NCI-H2081 (cell line): Measurements from ENCODE around the gene XKRX.

Experiments
- DNase-seq, 2 experiments: peaks; one replicate each; lab custom pipeline; 2025; lab: John Stamatoyannopoulos, UW

The XKRX gene

DNA sequence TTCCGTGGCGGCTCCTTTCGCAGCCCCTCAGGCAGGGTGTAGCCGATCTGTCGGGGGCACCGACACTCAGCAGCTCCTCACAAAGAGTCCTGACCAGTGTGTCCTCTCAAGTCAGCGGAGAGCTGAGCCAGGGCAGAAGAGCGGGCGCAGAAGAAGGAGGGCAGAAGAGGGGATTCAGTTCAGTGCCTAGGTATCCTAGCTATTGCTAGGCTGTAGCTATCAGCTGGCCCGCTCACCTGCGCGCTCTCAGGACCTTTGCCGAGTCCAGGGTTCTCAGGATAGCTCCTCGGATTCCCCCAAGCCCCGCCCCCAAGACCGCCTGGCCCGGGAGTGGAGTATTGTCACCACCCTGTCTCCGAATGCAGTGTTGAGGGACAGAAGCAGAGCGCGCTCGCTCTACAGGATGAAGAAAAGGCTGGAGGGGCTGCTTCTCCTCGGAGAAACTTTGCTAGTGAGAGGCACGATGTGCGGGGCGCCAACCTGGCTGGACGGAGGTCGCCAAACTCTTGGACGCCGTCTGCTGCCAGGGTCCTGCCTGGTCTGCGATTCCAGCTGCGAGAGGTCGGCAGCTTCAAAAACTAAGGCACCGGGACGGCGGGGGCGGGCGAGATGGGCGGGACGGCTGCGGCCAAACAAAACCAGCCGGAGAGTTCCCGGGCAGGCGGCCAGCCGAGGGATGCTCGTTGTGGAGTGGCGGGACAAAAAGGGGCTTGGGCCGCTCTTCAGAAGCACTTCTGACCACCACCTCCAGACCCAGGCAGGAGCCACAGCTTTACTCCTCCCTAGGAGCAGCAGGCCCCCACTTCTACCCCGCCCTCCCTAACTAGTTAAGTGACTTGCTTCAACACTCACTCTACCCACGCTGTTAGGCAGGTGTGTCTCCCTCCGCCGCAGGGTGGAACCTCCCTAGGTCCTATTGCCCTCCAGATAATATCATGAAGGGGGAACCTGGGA lies at the start of gene XKRX:
Gene XKRX (minus strand): TSS at position 258 of the 954 bp plus-strand sequence. CDS start 613 bp downstream, outside the sequence.
- peak; percentile 46 to 50 for DNase-seq

- no peak for DNase-seq
Measured at GRCh38 chrX:100976211-100976610, 47.5 kb upstream of the XKRX start.

GRCh38 chrX:100975212-100975611 lies 46.5 kb upstream of the XKRX start:
- no peak for DNase-seq

GRCh38 chrX:100973411-100973810 lies 44.7 kb upstream of the XKRX start:
- DNase-seq, result no peak

DNA sequence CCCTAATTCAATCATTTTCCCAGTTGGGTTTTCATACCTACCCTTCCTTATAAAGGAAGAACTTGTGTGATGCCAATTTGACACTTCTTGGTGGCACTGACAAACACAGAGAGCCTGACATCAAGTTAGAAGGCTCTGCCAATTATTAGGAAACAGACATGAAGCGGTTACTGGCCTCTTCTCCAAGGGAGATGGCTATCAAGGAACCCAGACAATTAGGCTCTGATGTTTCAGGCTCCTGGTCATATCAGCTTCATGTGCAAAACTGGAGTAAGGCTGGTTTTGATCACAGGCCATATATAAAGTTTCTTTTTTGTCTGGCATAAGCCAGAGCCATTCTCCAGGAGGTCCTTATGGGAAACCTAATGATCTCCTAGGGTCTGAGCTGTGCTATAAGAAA lies 41.2 kb upstream of the XKRX start:
- no peak for DNase-seq

DNA sequence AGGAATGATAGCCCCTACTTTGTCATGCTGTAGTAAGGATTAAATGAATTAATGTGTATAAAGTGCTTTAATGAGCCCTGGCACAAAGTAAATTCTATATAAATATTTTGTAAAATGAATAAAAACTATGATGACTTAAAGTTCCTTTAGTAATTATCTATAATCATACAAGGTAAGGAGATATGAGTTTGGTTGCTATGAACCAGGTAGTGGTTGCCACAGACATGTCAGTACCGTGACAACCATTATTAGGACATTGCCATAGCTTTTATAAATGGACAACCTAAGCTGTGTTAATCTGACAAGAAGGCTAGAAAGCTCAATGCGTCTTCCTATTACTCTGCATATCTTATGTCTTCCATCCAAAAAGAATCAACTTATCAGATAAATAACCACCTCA lies 40.7 kb upstream of the XKRX start, which contains the start of gene ARL13A:
Gene ARL13A (plus strand): TSS at position 301 of the 400 bp plus-strand sequence. CDS start 3,982 bp downstream, outside the sequence.
- no peak for DNase-seq

- DNase-seq, result no peak
Measured at GRCh38 chrX:100964362-100964761, 35.6 kb upstream of the XKRX start.

DNA sequence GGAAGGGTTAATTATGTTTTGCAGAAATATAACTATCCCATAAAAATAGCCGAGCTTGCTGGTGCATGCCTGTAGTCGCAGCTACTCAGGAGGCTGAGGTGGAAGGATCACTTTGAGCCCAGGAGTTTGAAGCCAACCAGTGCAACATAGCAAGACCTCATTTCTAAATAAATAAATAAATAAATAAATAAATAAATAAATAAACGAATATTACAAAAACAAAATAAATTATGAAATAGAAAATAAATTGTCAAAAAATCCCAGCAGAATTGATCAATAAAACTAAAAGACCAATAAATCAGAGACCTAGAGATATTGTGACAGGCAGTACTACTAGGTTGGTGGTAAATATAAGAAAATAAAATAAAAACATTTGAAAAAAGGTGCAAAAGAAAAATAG lies 34.1 kb upstream of the XKRX start:
- no peak for DNase-seq

GRCh38 chrX:100948557-100948956 lies 19.8 kb upstream of the XKRX start:
- no peak for DNase-seq

DNA sequence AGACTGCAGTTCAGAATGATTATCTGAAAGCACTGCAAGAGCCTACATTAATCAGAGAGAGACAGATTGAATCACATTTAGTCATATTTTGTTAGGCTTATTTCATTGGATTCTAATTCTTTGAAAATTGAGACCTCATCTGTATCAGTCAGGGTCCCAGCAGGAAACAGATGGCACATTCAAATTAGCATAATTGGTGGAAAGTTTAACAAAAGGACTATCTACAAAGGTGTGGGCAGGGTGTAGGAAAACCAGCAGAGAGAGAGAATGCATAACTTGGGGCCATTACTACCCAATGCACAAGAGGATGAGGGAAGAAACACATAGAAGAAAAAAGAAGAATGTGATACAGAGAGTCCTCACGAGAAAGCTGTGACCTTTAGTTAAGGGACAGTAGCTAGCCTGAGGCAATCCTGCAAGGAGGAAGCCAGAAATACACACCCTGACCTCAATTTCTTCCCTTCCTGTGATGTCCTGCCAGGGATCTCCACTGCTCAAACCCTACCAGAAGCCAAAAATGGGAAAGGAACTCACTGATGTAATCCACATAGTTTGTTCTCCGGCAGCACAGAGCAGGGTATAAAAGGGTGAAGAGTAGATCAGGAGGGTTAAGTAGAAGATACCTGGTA lies 17.7 kb upstream of the XKRX start:
- DNase-seq, result peak in 1 of 2 experiments; percentile 23

DNA sequence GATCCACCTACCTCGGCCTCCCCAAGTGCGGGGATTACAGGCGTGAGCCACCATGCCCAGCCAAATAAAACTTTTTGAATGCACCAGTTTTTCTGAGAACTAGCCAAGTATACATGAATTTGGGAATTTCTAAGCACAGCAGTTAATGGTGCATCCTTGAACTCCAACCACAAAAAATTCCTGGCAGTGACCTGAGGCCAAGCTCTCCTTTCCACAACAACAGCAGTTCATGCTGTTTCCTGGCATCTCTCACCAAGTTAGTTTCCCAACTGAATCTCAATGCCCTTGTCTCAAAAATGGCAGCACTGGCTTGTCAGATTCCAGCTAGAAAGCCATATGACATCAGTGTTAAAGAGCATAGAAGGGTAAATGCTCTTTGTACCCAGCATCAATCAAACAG lies 15.9 kb upstream of the XKRX start:
- DNase-seq, result no peak

GRCh38 chrX:100939333-100939732 lies 10.6 kb upstream of the XKRX start:
- no peak for DNase-seq

DNA sequence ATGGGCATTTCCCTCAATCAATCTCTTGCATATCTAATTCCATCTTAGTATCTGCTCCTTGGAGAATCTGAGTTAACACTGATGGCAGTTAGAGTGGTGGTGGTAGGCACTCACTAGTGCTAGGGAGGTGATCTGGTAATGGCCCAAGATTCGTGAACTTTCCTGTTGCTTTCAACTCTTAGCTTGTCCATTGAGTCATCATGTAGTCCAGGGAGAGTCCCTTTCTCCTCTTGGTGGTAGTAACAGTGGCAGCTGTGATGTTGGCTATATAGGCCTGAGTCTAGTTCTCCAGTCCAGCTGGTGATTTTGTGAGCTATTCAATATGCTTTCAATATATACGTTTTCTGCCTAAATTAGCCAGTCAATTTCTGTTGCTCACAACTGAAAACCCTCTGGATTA lies 7.0 kb upstream of the XKRX start:
- DNase-seq, result no peak

DNA sequence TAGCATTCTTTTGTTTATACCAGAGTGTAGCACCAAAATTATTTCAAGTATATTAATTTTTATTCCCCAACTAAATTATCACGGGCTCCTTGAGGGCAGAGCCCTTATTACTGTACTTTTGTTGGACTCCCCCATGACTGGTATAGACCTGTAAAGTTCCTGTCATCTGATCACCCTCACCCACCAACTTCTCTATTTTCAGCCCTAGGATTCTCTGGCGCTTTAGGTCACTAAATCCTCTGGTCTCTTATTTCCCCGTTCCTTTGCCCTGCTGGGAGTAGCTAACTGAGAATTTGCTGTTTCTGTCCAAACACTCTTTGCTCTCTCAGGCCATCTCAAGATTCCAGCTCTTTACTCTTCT lies 3.2 kb upstream of the XKRX start:
- no peak for DNase-seq

DNA sequence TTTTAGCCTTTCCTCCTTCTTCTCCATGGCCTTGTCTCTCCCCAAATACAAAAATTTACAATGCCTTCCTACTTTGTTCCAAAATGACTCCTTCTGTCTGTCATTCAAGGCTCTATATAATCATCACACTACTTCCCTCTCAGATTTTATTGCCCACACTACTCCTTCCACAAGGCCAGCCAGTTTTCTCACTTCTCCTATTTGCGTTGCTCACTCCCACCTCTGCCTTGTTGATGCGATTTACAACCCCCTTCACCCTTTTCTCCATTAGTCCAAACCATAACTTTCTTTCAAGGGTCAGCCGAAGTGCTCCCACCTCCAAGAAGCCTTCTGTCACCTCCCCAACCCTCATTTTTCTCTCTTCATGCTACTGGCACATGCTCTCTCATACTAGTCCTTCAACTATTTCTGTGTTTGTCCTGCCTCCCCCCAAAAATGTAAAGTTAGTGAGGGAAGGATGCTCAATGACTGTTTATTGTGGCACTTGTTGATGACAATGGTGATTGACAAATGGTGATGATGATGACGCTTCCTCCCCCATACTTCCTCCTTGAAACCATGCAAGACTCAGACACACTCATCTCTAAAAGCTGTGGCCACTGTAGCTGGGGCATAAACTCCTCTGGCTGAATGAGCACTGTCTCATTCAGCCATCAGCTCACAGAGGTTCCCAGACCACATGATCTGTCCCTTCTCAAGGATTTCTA lies 2.7 kb upstream of the XKRX start:
- no peak for DNase-seq

DNA sequence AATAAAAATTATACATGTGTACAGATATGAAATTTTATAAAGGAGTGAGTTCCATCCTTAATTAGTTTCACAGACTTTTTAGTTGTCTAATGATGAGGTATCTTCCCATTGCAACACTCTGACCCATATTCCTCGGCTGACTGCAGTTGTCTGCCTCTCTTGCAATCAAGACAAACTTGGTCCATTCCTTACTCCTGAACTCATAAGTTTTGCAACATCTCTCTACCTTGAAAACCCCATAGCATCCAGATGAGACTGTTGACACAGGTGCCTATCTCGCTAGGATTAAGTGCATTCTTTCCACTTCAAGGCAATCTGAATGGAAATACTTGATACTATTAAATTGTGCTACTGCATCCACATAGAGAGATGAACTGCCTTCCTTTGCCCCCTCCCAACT lies 2.3 kb downstream of the XKRX start:
- no peak for DNase-seq

DNA sequence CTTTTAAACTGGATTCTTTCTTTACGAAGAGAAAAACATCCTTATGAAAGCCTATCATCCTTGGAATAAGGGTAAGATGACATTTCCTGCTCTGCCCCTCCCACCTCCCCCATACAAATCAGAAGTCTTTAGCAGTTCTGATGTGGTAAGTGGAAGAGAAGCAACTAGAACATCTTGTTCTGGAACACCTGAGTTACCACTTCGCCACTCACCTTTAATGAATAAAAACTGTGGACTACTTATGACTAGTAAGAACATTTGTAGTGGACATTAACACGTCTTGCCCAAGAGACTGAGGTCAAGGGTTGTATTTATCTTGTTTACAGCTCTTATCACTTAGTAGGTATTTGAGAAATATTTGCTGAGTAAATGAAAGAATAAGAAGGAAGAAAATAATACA lies 4.3 kb downstream of the XKRX start:
- DNase-seq, result no peak

GRCh38 chrX:100915562-100915961 lies 13.2 kb downstream of the XKRX start:
- DNase-seq, result no peak

GRCh38 chrX:100913111-100913510 lies 15.6 kb downstream of the XKRX start:
- no peak for DNase-seq

GRCh38 chrX:100911731-100912130 lies 17.0 kb downstream of the XKRX start:
- no peak for DNase-seq

DNA sequence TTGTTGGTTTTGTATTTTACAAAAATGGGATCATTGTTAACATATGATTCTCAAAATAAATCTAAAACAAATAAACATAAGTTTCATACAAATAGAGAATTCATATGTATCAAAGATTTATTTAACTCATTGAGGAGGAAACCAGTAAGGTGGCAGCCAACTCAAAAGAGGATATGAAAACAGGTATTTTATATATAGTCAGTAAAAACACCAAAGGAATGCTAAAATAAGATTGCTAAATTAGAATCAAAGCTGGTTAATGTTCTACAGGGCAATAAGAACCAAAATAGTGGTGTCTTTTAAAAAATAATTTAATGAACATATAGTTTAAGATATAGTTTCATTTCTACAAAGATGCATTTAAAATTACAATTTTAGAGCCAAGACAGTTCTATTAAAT lies 23.1 kb downstream of the XKRX start:
- DNase-seq, result no peak

- DNase-seq, result no peak
Measured at GRCh38 chrX:100904433-100904832, 24.3 kb downstream of the XKRX start.
